K562 (cell line): ENCODE measurements around the gene ANAPC16. TPM values are rescaled to one million over a fixed set of nuclear protein-coding genes. Genes with fewer than 3 reads are reported as not detected.

Experiments
- AFF4 ChIP-seq: sonication (generic); formaldehyde crosslinking; IDR thresholded peaks from 2 replicates; pipeline ENCODE4 v1.8.0; 2023; ENCODE audit warnings: mild to moderate bottlenecking, missing genetic modification reagents
- CXXC5 ChIP-seq: fragments of 250-450 bp; sonication (Bioruptor Pico); IDR thresholded peaks from 2 replicates; pipeline ENCODE4 v1.8.0; 2022; ENCODE audit warnings: inconsistent platforms, mild to moderate bottlenecking, moderate library complexity
- E2F3 ChIP-seq: fragments of 250-450 bp; sonication (Bioruptor Pico); IDR thresholded peaks from 2 replicates; pipeline ENCODE4 v1.4.0; 2020; ENCODE audit warnings: mild to moderate bottlenecking
- ESRRA ChIP-seq: fragments of 450-650 bp; IDR thresholded peaks from 2 replicates; pipeline ENCODE4 v1.6.1; 2014; ENCODE audit warnings: low read depth, mild to moderate bottlenecking, moderate library complexity, borderline replicate concordance
- MECOM ChIP-seq: fragments of 250-450 bp; sonication (Bioruptor Pico); IDR thresholded peaks from 2 replicates; pipeline ENCODE4 v1.8.0; 2022; ENCODE audit warnings: inconsistent platforms
- MTF1 ChIP-seq: fragments of 250-450 bp; sonication (Bioruptor Pico); IDR thresholded peaks from 2 replicates; pipeline ENCODE4 v1.9.0; 2021; ENCODE audit warnings: moderate library complexity, mild to moderate bottlenecking, inconsistent platforms, borderline replicate concordance
- NCOA2 ChIP-seq, 2 experiments: fragments of 450-650 bp; IDR thresholded peaks; 2 replicates each; pipeline ENCODE4 v1.6.1; 2018; ENCODE audit warnings: mild to moderate bottlenecking in 2 of 2, moderate library complexity in 1 of 2; ENCODE audit not compliant: partially characterized antibody in 2 of 2
- SRSF3 ChIP-seq: fragments of 200-400 bp; formaldehyde crosslinking; IDR thresholded peaks from 2 replicates; pipeline ENCODE4 v1.6.1; 2016; ENCODE audit warnings: mild to moderate bottlenecking, low read length, moderate library complexity; ENCODE audit not compliant: insufficient read depth
- TBP ChIP-seq: optimal IDR thresholded peaks from 2 replicates; pipeline ENCODE3; 2011; ENCODE audit warnings: low read depth, low read length, improper control_type of control experiment
- ZFX ChIP-seq: sonication (generic); formaldehyde crosslinking; IDR thresholded peaks from 2 replicates; pipeline ENCODE4 v1.8.0; 2022; ENCODE audit warnings: mild to moderate bottlenecking, missing genetic modification reagents, moderate library complexity
- ZNF165 ChIP-seq: fragments of 250-450 bp; sonication (Bioruptor Pico); IDR thresholded peaks from 2 replicates; pipeline ENCODE4 v1.4.0; 2020; ENCODE audit warnings: borderline replicate concordance
- ZNF583 ChIP-seq: fragments of 250-450 bp; sonication (Bioruptor Pico); IDR thresholded peaks from 2 replicates; pipeline ENCODE4 v1.4.0; 2020
- ZNF644 ChIP-seq: fragments of 200-800 bp; sonication (Bioruptor generic); IDR thresholded peaks from 2 replicates; pipeline ENCODE4 v1.6.1; 2016; ENCODE audit warnings: low read depth, missing genetic modification characterization, missing compliant biosample characterization
- ZNF75A ChIP-seq: fragments of 450-650 bp; formaldehyde crosslinking; IDR thresholded peaks from 2 replicates; pipeline ENCODE4 v1.4.0; 2020; ENCODE audit warnings: mild to moderate bottlenecking
- polyA plus RNA-seq, 8 experiments: library from polyadenylated mRNA; depleted of rRNA in 4 of 8; stranded (reverse) in 5 of 8; unstranded in 3 of 8; fragments of >200 nt; fragmentation: Nextera tagmentation in 2 of 8; fragmentation: Illumina TruSeq in 1 of 8; extraction: Ambion mirVana in 2 of 8; extraction: Trizol in 1 of 8; gene quantifications; 2 replicates each; pipeline versions ENCODE4 v1.2.1 to v1.2.3, GENCODE V29; 2011 to 2014; ENCODE audit warnings: inconsistent platforms in 1 of 8, missing spikeins in 1 of 8
- total RNA-seq, 7 experiments: library from RNA; depleted of rRNA in 6 of 7; stranded (reverse); fragments of >200 nt in 6 of 7; fragmentation: Illumina TruSeq in 2 of 7; extraction: Trizol in 2 of 7; gene quantifications; 2 replicates each; pipeline versions ENCODE4 v1.2.1 to v1.2.3, GENCODE V29; 2011 to 2021; ENCODE audit warnings: low replicate concordance in 1 of 7
- TF ChIP-seq, protein P1 (sequence below): sonication (generic); formaldehyde crosslinking; IDR thresholded peaks from 2 replicates; pipeline ENCODE4 v1.8.1; 2023; ENCODE audit warnings: mild to moderate bottlenecking, missing genetic modification reagents
- TF ChIP-seq, protein P2 (sequence below): fragments of 450-650 bp; IDR thresholded peaks from 2 replicates; pipeline ENCODE4 v1.6.1; 2018; ENCODE audit not compliant: partially characterized antibody
- TF ChIP-seq, protein P3 (sequence below): fragments of 450-650 bp; formaldehyde crosslinking; IDR thresholded peaks from 2 replicates; pipeline ENCODE4 v1.4.0; 2022; ENCODE audit warnings: mild to moderate bottlenecking, moderate library complexity

The ANAPC16 gene
- total and polyA plus RNA-seq, 9 of the 15 experiments (the other 6 are each of a cell fraction or from before 2014, with no cell fraction given), result 42.6 to 208 (median 108) TPM

DNA sequence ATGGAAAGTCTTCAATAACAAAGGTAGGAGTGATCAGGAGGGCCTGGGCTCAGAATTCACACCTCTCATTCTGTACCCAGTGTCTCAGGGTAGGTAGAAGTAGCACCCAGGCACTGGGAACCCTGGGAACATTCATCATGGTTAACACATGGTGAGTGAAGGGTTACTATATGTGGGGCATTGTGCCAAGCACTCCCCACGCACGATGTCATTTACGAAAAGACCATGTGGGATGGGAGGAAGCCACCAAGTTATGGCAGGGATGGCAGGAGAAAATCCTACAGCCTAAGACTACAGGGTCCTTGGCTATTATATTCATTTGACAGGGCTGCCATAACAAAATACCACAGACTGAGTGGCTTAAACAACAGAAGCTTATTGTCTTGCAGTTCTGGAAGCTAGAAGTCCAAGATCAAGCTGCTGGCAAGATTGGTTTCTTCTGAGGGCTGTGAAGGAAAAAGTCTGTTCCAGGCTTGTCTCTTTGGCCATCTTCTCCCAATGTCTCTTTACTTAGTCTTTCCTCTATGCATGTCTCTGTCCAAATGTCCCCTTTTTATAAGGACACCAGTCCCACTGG, 30.2 kb downstream of the ANAPC16 start (continued):
- TF ChIP-seq AFF4 (CRISPR knock-in tag) (no peak), CXXC5 (CRISPR knock-in tag) (peak; percentile 7; the same call in 1 of the 2 replicates), SRSF3 (no peak), ZNF165 (CRISPR knock-in tag) (0 out of 2 replicates have a peak, but pooled peaks have one; percentile 32), ZNF75A (0 out of 2 replicates have a peak, but pooled peaks have one; percentile 15), ZFX (CRISPR knock-in tag) (peak; percentile 32; the same call in 1 of the 2 replicates), TBP (no peak), MECOM (no peak), E2F3 (CRISPR knock-in tag) (0 out of 2 replicates have a peak, but pooled peaks have one; percentile 47), ZNF583 (CRISPR knock-in tag) (peak; percentile 58; the same call in 1 of the 2 replicates), MTF1 (CRISPR knock-in tag) (no peak), ZNF644 (tag) (0 out of 2 replicates have a peak, but pooled peaks have one; percentile 48), NCOA2 (IDR thresholded peaks at IDR 0.05; ENCODE audit: partially characterized antibody in 2 of 2) (no peak), ESRRA (no peak)
- TF ChIP-seq, protein P1, sequence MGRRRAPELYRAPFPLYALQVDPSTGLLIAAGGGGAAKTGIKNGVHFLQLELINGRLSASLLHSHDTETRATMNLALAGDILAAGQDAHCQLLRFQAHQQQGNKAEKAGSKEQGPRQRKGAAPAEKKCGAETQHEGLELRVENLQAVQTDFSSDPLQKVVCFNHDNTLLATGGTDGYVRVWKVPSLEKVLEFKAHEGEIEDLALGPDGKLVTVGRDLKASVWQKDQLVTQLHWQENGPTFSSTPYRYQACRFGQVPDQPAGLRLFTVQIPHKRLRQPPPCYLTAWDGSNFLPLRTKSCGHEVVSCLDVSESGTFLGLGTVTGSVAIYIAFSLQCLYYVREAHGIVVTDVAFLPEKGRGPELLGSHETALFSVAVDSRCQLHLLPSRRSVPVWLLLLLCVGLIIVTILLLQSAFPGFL (CRISPR knock-in tag), result peak; percentile 83; the same call in 1 of the 2 replicates
- TF ChIP-seq, protein P2, sequence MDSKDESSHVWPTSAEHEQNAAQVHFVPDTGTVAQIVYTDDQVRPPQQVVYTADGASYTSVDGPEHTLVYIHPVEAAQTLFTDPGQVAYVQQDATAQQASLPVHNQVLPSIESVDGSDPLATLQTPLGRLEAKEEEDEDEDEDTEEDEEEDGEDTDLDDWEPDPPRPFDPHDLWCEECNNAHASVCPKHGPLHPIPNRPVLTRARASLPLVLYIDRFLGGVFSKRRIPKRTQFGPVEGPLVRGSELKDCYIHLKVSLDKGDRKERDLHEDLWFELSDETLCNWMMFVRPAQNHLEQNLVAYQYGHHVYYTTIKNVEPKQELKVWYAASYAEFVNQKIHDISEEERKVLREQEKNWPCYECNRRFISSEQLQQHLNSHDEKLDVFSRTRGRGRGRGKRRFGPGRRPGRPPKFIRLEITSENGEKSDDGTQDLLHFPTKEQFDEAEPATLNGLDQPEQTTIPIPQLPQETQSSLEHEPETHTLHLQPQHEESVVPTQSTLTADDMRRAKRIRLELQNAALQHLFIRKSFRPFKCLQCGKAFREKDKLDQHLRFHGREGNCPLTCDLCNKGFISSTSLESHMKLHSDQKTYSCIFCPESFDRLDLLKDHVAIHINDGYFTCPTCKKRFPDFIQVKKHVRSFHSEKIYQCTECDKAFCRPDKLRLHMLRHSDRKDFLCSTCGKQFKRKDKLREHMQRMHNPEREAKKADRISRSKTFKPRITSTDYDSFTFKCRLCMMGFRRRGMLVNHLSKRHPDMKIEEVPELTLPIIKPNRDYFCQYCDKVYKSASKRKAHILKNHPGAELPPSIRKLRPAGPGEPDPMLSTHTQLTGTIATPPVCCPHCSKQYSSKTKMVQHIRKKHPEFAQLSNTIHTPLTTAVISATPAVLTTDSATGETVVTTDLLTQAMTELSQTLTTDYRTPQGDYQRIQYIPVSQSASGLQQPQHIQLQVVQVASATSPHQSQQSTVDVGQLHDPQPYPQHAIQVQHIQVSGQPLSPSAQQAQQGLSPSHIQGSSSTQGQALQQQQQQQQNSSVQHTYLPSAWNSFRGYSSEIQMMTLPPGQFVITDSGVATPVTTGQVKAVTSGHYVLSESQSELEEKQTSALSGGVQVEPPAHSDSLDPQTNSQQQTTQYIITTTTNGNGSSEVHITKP, result peak; percentile 74
- TF ChIP-seq, protein P3, sequence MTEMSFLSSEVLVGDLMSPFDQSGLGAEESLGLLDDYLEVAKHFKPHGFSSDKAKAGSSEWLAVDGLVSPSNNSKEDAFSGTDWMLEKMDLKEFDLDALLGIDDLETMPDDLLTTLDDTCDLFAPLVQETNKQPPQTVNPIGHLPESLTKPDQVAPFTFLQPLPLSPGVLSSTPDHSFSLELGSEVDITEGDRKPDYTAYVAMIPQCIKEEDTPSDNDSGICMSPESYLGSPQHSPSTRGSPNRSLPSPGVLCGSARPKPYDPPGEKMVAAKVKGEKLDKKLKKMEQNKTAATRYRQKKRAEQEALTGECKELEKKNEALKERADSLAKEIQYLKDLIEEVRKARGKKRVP (CRISPR knock-in tag), result 0 out of 2 replicates have a peak, but pooled peaks have one; percentile 13
- TF ChIP-seq, all 486 proteins: peak for 28
